ENCODE results near the gene AXIN2. TPM values are rescaled to one million over a fixed set of nuclear protein-coding genes. Genes with fewer than 3 reads are reported as not detected.

The AXIN2 gene
- total RNA-seq, 4 donors from 2014 or later, result 9.9 to 27.2 (median 17.9) TPM

DNA sequence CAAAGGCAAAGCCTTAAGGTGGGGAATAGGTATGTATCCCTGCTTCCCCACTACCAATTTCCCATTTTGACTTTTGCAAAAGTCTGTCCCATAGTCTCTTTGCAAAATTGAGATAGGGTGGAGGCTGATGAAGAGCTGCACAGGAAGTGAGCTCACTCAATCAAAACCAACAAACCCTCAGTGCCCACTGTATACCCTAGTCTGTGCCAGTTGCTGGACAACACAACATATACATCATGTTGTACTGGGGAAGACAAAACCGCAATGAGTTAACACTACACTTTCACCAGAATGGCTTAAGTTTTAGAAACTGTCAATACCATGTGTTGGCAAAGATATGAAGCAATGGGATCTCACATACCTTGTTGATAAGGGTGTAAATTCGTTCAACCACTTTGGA is 40.4 kb upstream of the AXIN2 start:
- Histone ChIP-seq H3K27ac (no peak overlapping the region), H3K9me3 (no peaks in the 10 kb centered on the region), H3K36me3 (no peaks in the 10 kb centered on the region), H3K27me3 (no peaks in the 10 kb centered on the region), H3K4me1 (no peaks in the 10 kb centered on the region), H3K4me3 (no peak overlapping the region)
- DNase-seq (no peak), ATAC-seq (no peak)
- in situ Hi-C loops (cut with MboI; ENCODE audit: low sequenced_read_pairs in 4 of 4) (no loop called here), intact Hi-C loops (cut with DNase I; ENCODE audit: low total_unique reads) (no loop called here)
- TF ChIP-seq, protein P1, sequence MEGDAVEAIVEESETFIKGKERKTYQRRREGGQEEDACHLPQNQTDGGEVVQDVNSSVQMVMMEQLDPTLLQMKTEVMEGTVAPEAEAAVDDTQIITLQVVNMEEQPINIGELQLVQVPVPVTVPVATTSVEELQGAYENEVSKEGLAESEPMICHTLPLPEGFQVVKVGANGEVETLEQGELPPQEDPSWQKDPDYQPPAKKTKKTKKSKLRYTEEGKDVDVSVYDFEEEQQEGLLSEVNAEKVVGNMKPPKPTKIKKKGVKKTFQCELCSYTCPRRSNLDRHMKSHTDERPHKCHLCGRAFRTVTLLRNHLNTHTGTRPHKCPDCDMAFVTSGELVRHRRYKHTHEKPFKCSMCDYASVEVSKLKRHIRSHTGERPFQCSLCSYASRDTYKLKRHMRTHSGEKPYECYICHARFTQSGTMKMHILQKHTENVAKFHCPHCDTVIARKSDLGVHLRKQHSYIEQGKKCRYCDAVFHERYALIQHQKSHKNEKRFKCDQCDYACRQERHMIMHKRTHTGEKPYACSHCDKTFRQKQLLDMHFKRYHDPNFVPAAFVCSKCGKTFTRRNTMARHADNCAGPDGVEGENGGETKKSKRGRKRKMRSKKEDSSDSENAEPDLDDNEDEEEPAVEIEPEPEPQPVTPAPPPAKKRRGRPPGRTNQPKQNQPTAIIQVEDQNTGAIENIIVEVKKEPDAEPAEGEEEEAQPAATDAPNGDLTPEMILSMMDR (IDR thresholded peaks at IDR 0.05 in 4 of 5, conservative IDR thresholded peaks at IDR 0.05 in 1 of 5), result no peak
- TF ChIP-seq POLR2A (IDR thresholded peaks at IDR 0.05), result no peak

DNA sequence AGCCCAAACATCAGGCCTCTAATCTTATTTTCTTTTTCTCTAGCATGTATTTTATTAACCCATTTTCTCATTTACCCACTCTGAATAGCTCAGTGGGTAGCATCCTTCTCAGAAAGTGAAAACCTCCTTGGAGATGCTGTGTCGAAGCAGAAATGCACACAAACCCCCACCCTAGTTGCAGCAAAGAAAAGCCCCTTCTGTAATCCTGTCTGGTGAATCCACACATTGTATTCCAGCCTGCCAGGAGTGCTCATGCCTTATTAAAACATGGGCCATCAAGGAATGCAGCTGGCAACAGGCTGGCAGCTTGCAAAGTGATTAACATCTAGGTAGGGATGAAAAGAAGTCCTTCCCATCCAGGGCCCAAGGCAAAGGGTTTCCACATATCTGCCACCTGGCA is 39.7 kb upstream of the AXIN2 start:
- H3K27me3 ChIP-seq, result no peaks in the 10 kb centered on the region
- H3K9me3 ChIP-seq, result no peaks in the 10 kb centered on the region
- intact Hi-C loops (cut with DNase I; ENCODE audit: low total_unique reads) (no loop called here), in situ Hi-C loops (cut with MboI; ENCODE audit: low sequenced_read_pairs in 4 of 4) (no loop called here)
- DNase-seq (no peak), ATAC-seq (no peak)
- no peaks in the 10 kb centered on the region for H3K4me1 ChIP-seq
- no peaks in the 10 kb centered on the region for H3K36me3 ChIP-seq
- no peak overlapping the region for H3K27ac ChIP-seq
- no peak for TF ChIP-seq POLR2A (IDR thresholded peaks at IDR 0.05)
- TF ChIP-seq, protein P1 (IDR thresholded peaks at IDR 0.05 in 4 of 5, conservative IDR thresholded peaks at IDR 0.05 in 1 of 5), result no peak
- H3K4me3 ChIP-seq, result no peak overlapping the region

DNA sequence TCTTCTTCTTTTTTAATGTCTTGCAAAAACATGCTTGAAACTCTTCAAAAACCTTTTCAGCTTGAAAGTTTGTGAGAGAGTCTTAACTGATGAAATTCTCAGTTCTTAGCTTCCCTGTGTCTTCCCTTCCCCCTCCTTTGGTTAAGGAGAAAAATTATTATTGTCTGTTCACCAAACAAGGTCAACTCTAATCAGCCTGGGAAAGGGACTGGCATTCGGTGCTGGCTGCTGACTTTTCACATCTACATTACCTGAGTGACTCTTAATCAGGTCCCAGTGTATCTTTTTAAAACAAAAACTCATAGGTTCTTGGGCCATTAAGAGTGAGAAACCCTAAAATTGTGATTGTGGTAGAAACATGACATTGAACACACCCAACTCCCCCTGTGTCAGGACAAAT is 39.1 kb upstream of the AXIN2 start:
- Histone ChIP-seq H3K9me3 (no peaks in the 10 kb centered on the region), H3K4me1 (no peaks in the 10 kb centered on the region), H3K27me3 (no peaks in the 10 kb centered on the region), H3K36me3 (no peaks in the 10 kb centered on the region), H3K4me3 (no peak overlapping the region), H3K27ac (no peak overlapping the region)
- intact Hi-C loops (cut with DNase I; ENCODE audit: low total_unique reads), result no loop called here
- ATAC-seq (no peak), DNase-seq (no peak)
- TF ChIP-seq POLR2A (IDR thresholded peaks at IDR 0.05), result no peak
- TF ChIP-seq, protein P1 (IDR thresholded peaks at IDR 0.05 in 4 of 5, conservative IDR thresholded peaks at IDR 0.05 in 1 of 5), result no peak
- in situ Hi-C loops (cut with MboI; ENCODE audit: low sequenced_read_pairs in 4 of 4), result no loop called here

DNA sequence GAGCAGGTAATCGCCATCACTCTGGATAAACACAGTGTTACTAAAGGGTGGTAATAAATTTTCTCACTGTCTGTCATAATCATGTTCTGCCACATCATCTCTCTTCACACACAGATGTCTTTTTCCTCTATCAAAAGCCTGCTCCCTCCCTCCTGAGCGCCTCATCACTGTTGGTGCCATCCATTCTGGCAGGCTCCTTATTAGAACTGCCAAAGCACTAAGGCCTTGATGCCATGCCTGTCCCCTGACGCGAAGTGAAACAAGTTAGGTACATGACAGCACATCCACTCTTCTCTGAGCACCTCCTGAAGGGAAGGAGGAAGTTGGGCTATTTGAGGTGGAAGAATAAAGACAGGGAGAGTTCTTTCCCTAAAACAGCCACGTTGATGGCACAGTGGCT is 38.2 kb upstream of the AXIN2 start:
- Histone ChIP-seq H3K4me3 (no peak overlapping the region), H3K27ac (no peak overlapping the region), H3K9me3 (no peaks in the 10 kb centered on the region), H3K27me3 (no peaks in the 10 kb centered on the region), H3K4me1 (no peaks in the 10 kb centered on the region), H3K36me3 (no peaks in the 10 kb centered on the region)
- no peak for TF ChIP-seq POLR2A (IDR thresholded peaks at IDR 0.05)
- TF ChIP-seq, protein P1 (IDR thresholded peaks at IDR 0.05 in 4 of 5, conservative IDR thresholded peaks at IDR 0.05 in 1 of 5), result no peak
- no peak for DNase-seq
- in situ Hi-C loops (cut with MboI; ENCODE audit: low sequenced_read_pairs in 4 of 4), result no loop called here
- no peak for ATAC-seq
- intact Hi-C loops (cut with DNase I; ENCODE audit: low total_unique reads), result no loop called here

DNA sequence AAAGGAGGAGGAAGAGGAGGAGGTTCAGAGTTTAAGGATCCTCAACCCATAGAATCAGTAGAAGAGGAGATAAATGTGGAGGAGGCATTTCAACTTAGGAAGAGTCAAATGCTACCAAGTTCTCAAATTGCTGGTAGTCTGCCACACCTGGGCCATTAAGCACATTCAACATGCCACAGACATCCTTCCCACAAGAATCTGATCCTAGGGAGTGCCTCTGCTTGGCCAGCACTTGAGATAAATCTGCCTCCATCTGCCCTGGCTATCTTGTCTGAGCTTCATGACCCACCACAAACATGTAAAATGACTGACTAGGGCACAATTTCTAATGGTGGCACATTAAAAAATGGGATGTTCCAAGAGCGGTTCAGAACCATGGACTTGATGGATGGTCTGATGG is 37.3 kb upstream of the AXIN2 start:
- Histone ChIP-seq H3K27ac (no peak overlapping the region), H3K9me3 (no peaks in the 10 kb centered on the region), H3K36me3 (no peaks in the 10 kb centered on the region), H3K4me3 (no peak overlapping the region), H3K4me1 (no peaks in the 10 kb centered on the region), H3K27me3 (no peaks in the 10 kb centered on the region)
- intact Hi-C loops (cut with DNase I; ENCODE audit: low total_unique reads), result no loop called here
- TF ChIP-seq, protein P1 (IDR thresholded peaks at IDR 0.05 in 4 of 5, conservative IDR thresholded peaks at IDR 0.05 in 1 of 5), result no peak
- no peak for TF ChIP-seq POLR2A (IDR thresholded peaks at IDR 0.05)
- in situ Hi-C loops (cut with MboI; ENCODE audit: low sequenced_read_pairs in 4 of 4), result no loop called here
- DNase-seq (no peak), ATAC-seq (no peak)
